ENCODE results near the gene ZNF563.

Gene ZNF563

GRCh38 chr19:12284631-12285030 is 48.8 kb downstream of the ZNF563 start:
- Histone ChIP-seq H3K27ac (ENCODE audit: low read depth, low read length) (no peak overlapping the region), H3K9ac (ENCODE audit: low read length) (no peak overlapping the region), H3K4me1 (ENCODE audit: control insufficient read depth, insufficient read depth, low read length) (no peaks in the 10 kb centered on the region), H3K27me3 (ENCODE audit: control insufficient read depth, insufficient read depth, low read length) (no peaks in the 10 kb centered on the region), H3K4me3 (ENCODE audit: low read length) (no peak overlapping the region), H3K36me3 (ENCODE audit: control insufficient read depth, insufficient read depth, low read length) (peaks cover 2% of the 10 kb centered on the region)

GRCh38 chr19:12284226-12284625 is 49.2 kb downstream of the ZNF563 start:
- H3K9ac ChIP-seq (ENCODE audit: low read length): no peak overlapping the region
- no peak overlapping the region for H3K27ac ChIP-seq (ENCODE audit: low read depth, low read length)
- no peak overlapping the region for H3K4me3 ChIP-seq (ENCODE audit: low read length)
- H3K4me1 ChIP-seq (ENCODE audit: control insufficient read depth, insufficient read depth, low read length): no peaks in the 10 kb centered on the region
- peaks cover 2% of the 10 kb centered on the region for H3K36me3 ChIP-seq (ENCODE audit: control insufficient read depth, insufficient read depth, low read length)
- H3K27me3 ChIP-seq (ENCODE audit: control insufficient read depth, insufficient read depth, low read length): no peaks in the 10 kb centered on the region

GRCh38 chr19:12278713-12279112 is 54.7 kb downstream of the ZNF563 start:
- H3K9ac ChIP-seq (ENCODE audit: low read length): no peak overlapping the region
- no peaks in the 10 kb centered on the region for H3K4me1 ChIP-seq (ENCODE audit: control insufficient read depth, insufficient read depth, low read length)
- H3K36me3 ChIP-seq (ENCODE audit: control insufficient read depth, insufficient read depth, low read length): peaks cover 2% of the 10 kb centered on the region
- H3K27ac ChIP-seq (ENCODE audit: low read depth, low read length): no peak overlapping the region
- H3K27me3 ChIP-seq (ENCODE audit: control insufficient read depth, insufficient read depth, low read length): no peaks in the 10 kb centered on the region
- H3K4me3 ChIP-seq (ENCODE audit: low read length): no peak overlapping the region

- no peaks in the 10 kb centered on the region for H3K27me3 ChIP-seq (ENCODE audit: control insufficient read depth, insufficient read depth, low read length)
- no peak overlapping the region for H3K9ac ChIP-seq (ENCODE audit: low read length)
- H3K36me3 ChIP-seq (ENCODE audit: control insufficient read depth, insufficient read depth, low read length): peaks cover 24% of the 10 kb centered on the region
- no peaks in the 10 kb centered on the region for H3K4me1 ChIP-seq (ENCODE audit: control insufficient read depth, insufficient read depth, low read length)
- H3K27ac ChIP-seq (ENCODE audit: low read depth, low read length): no peak overlapping the region
- no peak overlapping the region for H3K4me3 ChIP-seq (ENCODE audit: low read length)
Measured at GRCh38 chr19:12272980-12273901, 60.2 kb downstream of the ZNF563 start.

- Histone ChIP-seq H3K4me1 (ENCODE audit: control insufficient read depth, insufficient read depth, low read length) (no peaks in the 10 kb centered on the region), H3K36me3 (ENCODE audit: control insufficient read depth, insufficient read depth, low read length) (peaks cover 24% of the 10 kb centered on the region), H3K4me3 (ENCODE audit: low read length) (no peak overlapping the region), H3K27me3 (ENCODE audit: control insufficient read depth, insufficient read depth, low read length) (no peaks in the 10 kb centered on the region), H3K27ac (ENCODE audit: low read depth, low read length) (no peak overlapping the region), H3K9ac (ENCODE audit: low read length) (no peak overlapping the region)
Measured at GRCh38 chr19:12272386-12272785, 61.0 kb downstream of the ZNF563 start.

- Histone ChIP-seq H3K4me3 (ENCODE audit: low read length) (no peak overlapping the region), H3K9ac (ENCODE audit: low read length) (no peak overlapping the region), H3K36me3 (ENCODE audit: control insufficient read depth, insufficient read depth, low read length) (peaks cover 24% of the 10 kb centered on the region), H3K4me1 (ENCODE audit: control insufficient read depth, insufficient read depth, low read length) (no peaks in the 10 kb centered on the region), H3K27ac (ENCODE audit: low read depth, low read length) (no peak overlapping the region), H3K27me3 (ENCODE audit: control insufficient read depth, insufficient read depth, low read length) (no peaks in the 10 kb centered on the region)
Measured at GRCh38 chr19:12270854-12271253, 62.6 kb downstream of the ZNF563 start.

All from rectal smooth muscle tissue (tissue), 1 donor.